ENCODE measurements around the gene PSD4.

DNA sequence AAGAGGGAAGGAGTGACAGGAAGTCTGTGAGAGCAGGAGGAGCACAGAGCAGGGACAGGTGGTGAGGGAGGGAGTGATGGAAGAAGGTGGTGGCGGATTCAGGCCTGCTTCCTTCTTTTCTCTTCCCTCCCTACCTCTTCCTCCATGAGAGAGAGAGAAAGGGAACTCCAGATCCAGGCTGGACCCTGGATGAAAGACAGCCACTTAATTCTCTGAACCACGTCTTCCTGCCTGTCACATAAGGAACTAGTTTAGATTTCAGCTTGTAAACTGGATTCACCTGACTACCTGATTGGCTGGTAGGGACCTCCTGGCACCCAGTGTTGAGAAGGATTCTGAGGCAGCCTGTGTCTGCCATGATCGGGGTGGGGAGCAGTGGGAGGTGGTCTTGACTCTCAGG is 56.0 kb downstream of the PSD4 start:
- TF ChIP-seq GATA1 (IDR thresholded peaks at IDR 0.05; ENCODE audit: low read depth, low read length), result no peak
- no peak for TF ChIP-seq POLR2A (IDR thresholded peaks at IDR 0.05; ENCODE audit: low read length)
